Liver (tissue), 2 donors: Measurements from ENCODE around the gene WDR86.

Experiments used
- SP1 ChIP-seq: IDR thresholded peaks from 2 replicates; pipeline ENCODE4 v1.6.1; 2018; ENCODE audit warnings: antibody characterized with exemption, mild to moderate bottlenecking
- YY1 ChIP-seq: IDR thresholded peaks from 2 replicates; pipeline ENCODE4 v1.6.1; 2016; ENCODE audit warnings: antibody characterized with exemption, mild to moderate bottlenecking
- donor health status: healthy.

DNA sequence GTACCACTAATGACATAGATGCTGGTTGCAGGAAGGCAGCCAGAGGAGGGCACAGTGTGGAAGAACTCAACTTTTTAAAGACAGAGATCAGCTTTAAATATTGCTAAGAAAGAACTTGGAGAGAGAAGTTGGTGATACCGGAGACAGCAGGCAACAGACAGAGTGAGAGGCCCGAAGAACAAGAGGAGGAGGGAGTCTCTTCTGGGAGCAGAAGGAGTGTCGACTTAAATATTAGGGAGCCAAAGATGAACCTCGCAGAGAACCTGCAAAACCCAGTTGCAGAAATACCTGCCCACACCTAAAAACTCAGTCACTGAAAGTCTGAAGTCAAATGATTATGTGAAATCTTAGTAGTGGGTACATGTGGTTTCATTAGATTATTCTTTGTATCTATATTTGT lies 3.4 kb upstream of the WDR86 start:
- TF ChIP-seq SP1 (no peak), YY1 (no peak)
